ENCODE measurements around the gene EED. TPM values are rescaled to one million over a fixed set of nuclear protein-coding genes. Genes with fewer than 3 reads are reported as not detected.
"Not testable (repeated sequence)": the region's sequence is repeated elsewhere in the genome, so short reads cannot be mapped to it uniquely, and the experiment has no call there.

EED gene
- polyA plus RNA-seq, 5 donors: 31.1 to 47.5 (median 41.1) TPM

DNA sequence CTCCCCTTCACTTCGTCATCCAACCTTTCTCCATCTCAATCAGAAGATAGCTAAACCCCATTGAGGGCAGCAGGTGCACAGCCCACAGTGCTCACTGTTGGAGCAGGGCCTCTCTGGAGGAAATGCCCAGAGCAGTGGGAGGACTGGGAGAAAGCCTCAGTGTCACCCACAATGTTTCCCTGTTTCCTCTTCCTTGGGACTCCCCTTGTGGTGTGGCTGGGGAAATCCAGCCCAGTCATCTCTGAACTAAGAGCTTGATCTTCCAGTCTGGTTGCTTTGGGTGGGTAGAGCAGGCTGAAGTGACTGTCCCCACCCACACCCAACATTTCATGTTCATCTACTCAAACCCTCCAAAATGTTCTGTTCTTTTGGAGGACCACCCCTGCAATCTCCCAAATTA lies 29.8 kb upstream of the EED start:
- no peak for DNase-seq

DNA sequence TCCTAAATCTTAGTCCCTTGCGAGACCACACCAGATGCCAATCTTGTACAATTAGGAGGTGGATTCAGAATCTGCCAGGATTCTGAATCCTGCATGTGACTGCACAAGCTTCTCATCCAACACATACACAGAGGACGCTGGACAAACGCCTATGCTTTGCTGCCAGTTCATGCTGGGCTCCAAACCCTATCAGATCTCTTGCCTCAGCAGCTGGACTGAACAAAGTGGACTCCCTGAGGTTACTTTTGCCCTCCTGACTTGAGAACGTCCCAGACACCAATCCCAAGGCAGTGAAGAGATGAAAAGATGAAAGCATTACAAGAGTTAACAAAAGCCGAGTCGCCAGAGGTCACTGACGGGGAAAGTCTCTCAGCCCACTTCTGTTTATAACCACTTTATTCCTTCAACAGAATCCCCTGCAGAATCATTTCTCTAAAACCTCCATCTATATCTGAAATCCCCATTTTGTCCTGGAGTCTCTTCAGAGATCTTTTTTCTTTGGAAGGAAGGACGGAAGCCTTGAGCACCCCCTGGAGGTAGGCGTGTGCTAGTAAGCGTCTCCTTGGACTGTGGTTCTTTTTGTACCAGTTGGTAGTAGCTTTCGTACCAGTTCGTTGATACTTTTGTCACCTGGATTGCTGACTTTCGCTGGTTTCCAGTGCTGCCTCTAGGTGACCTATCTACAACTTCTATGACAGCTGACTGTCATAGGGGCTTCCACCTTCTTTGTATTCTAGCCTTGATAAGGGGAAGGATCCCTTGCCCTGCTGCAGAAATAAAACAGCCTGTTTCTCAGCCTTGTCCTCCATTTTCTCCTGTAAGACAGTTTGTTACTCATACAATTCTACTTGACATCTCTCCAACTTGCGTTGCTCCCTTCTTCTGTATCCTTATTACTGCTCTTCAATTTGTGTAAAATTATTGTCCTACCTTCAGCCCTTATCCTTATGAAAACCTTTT lies 26.1 kb upstream of the EED start:
- DNase-seq: peak; percentile 36 to 67

DNA sequence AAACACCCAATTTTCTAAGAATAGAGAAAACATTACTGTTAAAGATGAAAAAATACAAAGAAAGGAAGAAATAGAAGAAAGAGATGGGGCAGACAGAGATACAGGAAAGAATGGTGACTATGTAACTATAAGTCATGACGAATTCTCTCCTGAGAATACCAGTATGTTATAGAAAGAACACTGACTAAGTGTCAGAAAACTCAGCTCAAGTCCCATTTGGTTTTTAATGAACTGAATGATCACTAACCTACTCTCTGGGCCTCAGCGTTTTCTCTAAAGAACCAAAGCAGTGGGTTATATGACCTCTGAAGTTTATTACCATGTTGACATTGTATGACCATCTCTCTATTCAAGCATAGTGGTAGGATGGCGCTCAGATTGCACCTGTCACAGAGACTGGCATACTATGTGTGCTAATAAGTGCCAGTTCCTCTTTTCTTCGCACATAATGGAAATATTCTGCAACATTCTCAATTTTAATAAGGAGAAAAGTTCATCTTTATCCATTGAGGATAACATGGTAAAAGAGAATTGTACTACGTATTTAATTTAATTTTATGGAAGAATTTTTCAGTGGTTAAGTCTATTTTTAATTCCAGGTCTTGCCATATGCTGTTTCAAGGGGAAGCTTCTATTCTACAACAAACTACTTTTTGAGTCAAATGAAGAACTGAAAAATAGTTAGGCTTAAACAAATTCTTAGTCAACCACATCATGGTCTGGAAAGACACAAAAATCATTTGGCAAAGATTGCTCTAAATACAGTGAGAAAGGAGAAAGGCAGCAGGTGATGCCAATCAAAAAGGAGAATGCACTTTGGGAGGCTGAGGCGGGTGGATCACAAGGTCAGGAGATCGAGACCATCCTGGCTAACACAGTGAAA lies 25.0 kb upstream of the EED start:
- no peak for DNase-seq

DNA sequence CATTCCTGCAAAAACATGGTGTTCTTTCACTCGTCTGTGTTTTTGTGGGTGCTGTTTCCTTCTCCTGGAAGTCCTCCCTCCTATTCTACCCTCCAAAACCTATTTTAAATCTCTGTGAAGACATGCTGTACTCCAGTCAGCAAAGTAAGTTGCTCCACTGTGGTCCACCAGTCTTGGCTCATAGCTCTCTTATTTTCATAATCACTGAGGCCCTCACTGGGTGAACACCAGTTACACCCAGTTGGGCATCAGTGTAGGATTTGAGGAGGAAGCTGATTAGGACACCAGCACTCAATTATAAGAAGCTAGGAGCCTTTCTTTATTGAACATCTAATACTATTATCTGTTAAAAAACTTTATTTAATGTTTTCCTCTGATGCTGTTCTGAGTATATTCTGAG lies 23.9 kb upstream of the EED start:
- DNase-seq: no peak

DNA sequence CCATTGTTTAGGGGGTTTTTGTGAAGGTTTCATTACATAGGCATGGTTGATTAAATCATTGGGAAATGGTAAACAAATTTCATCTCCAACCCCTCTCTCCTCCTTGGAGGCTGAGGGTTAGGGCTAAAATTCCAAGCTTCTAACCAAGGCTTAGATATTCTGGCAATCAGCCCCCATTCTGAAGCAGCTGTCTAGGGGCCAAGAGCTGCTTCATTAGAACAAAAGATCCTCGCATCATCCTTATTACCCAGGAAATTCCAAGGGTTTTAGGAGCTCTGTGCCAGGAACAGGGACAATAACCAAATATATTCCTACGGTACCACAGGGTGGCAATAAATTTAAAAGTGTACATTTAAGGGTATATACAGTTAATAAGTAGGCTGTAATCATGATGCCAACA lies 22.5 kb upstream of the EED start:
- no peak for DNase-seq

DNA sequence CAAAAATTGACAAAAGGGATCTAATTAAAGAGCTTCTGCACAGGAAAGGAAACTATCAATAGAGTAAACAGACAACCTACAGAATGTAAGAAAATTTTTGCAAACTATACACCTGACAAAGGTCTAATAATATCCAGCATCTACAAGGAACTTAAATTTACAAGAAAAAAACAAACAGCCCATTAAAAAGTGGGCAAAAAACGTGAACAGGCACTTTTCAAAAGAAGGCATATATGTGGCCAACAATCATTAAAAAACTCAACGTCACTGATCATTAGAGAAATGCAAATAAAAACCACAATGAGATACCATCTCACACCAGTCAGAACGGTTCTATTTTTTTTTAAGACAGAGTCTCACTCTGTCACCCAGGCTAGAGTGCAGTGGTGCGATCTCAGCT lies 20.0 kb upstream of the EED start:
- DNase-seq: not testable (repeated sequence)

DNA sequence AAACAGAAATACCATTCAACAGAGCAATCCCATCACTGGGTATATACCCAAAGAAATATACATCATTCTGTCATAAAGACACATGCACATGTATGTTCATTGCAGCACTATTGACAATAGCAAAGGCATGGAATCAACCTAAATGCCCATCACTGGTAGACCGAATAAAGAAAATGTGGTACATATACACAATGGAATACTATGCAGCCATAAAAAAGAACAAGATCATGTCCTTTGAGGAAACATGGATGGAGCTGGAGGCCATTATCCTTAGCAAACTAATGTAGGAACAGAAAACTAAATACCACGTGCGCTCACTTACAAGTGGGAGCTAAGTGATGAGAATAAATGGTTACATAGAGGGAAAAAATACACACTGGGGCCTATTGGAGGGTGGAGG lies 19.2 kb upstream of the EED start:
- DNase-seq: not testable (repeated sequence)

DNA sequence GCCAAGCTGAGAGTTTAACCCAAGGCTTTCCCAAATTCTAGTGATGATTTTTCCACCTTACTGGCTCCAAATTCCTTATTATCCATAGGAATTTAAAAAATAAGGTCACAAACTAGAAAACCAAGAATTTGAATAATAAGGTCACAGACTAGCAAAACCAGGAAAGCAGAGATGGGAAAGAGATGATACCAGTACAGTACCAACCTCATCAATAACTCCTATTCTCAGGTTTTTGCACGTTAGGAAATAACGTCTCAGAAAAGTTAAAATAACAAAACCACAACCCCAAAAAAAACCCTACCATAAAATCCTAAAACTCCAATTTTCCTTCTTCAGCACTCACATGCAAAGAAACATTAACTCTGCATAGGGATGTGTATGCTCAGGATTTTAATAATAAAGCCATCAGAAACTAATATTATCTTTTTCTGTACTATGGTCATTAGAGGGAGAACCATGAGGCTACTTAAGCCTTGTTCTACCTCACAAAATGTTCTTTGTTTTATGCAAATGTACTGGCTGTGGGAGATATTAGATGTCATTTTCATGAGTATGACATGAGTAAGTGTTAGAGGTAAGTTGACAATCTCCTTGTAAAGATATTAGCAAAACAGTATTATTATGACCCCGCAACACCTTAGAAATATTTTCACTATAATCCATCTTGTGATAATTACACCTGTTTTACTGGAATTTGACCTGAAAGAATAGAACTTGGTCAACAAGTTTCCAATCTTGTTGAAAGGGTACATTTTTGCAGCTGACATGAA lies 16.1 kb upstream of the EED start:
- no peak for DNase-seq

DNA sequence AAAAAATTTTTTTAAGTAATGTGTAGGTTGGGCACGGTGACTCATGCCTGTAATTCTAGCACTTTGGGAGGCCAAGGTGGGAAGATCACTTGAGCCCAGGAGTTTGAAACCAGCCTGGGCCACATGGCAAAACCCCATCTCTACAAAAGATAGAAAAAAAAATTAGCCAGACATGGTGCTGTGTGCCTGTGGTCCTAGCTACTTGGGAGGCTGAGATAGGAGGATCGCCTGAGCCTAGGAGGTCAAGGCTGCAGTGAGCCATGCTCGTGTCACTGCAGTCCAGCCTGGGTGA lies 15.6 kb upstream of the EED start:
- DNase-seq: not testable (repeated sequence)

DNA sequence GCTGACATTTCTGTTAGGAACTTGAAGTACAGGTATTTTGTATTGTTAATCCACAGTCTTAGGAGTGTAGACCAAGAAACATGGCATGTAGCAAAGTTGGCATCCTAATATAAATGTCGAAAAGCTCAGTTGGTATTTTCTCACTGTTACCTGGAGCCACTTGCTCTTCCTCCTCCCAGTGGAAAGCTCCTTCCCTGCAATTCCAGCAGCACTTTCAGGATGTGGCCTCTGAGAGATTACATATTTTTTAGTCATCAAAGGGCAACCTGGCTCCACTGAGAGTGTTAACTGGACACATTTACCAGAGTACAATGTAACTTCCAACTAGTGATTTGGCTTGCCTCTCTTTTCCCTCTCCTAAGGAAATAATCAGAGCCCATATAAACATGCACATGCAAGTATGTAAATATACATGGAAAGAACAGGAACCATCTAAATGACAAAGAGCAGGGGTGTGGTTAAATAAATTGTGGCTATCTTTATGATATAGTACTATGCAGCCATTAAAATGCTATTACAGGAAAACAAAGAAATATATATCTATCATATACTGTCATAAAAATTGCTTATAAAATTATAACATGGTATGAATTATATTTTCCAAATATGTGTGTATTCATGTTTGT lies 14.3 kb upstream of the EED start:
- no peak for DNase-seq

DNA sequence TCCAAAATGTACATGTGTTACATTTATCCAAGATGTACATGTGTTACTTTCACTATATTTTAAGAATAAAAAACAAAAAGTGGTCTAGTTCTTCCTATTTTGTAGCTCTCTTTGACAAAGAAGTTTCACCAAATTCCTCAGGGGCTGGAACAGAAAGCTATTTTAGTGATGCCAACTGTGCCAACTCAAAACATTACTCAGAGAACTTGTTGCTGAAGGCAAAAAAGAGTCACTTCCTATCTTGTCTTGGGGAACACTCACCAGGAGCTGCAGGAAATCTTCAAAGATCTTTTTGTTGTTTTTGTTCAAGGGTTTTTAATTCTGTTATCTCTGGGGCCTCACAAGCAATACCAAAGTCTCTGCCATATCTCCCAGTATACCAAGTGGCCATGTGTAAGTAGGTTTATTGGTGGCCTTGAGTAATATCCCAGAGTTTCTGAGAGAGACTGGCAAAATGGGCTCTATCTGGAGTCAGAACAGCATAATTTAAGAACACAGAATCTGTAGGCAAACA lies 13.6 kb upstream of the EED start:
- no peak for DNase-seq

DNA sequence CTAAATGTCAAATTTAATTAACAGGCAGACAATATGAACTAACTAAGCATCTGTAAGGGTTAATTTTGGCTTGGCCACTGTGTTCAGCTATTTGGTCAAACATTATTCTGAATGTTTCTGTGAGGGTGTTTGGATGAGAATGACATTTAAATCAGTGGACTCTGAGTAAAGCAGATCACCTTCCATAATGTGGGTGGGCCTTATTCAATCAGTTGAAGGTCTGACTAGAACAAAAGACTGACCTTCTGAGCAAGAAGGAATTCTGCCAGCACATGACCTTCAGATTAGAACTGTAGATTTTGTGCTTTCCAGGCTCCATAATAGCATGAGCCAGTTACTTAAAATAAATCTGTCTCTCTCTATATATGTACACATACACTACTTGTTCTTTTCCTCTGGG lies 12.0 kb upstream of the EED start:
- DNase-seq: no peak

DNA sequence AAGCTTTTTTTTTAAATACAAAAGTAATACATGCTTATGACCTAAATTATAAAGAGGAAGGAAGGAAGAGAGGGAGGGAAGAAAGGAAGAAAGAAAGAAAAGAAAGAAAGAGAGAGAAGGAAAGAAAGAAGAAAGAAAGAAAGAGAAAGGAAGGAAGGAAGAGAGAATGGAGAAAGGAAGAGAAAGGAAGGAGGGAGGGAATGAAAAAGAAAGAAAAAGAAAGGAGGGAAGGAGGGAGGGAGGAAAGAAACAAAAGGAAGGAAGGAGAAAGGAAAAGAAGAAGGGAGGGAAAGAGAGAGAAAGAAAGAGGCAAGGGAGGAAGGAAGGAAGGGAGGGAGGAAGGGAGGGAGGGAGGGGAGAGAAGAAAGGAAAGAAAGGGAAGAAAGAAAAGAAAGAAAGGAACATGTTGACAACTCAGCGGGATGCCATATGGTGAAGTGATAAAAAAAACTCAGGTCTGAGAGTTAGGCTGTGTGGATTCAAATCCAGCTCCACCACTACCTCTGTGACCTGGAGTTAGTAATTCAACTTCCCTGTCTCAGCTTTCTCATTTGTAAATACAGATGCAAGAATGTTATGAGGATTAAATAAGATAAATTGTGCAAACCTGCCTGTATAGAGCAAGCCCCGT lies 9.6 kb upstream of the EED start:
- DNase-seq: no peak

DNA sequence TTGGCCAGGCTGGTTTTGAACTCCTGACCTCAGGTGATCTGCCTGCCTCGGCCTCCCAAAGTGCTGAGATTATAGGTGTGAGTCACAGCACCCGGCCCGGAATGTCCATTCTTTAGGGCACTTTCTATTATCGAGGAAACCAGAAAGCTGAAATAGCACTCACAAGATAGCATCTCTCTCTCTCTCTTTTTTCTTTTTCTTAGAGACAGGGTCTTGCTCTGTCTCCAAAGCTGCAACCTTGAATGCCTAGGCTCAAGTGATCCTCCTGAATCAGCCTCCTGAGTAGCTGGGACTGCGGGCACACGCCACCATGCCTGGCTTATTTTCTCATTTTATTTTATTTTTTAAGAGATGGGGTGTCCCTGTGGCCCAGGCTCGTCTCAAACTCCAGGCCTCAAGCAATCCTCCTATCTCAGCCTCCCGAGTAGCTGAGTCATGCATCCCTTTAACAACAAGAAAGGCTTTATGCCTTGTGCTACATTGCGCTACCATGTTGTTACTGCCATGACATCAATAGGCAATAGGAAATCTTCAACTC lies 7.2 kb upstream of the EED start:
- DNase-seq: no peak

DNA sequence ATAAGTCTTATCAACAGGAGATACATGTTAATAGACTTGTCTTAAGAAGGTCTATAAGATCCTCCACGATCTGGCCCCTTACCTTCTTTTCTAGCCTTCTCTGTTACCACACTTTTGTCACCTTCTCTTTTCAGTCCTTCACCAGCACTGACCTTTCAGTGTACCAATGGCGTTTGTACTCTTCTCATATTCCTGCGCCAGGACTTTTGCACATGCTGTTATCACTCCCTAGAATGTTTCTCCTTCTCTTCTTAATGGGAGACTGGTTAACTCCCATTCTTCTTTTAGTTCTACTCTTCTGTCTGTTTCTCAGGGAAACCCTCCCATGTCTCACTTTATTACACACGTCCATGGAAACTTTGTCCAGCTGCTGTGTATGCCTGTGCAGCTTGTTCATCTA lies 4.4 kb upstream of the EED start:
- no peak for DNase-seq

DNA sequence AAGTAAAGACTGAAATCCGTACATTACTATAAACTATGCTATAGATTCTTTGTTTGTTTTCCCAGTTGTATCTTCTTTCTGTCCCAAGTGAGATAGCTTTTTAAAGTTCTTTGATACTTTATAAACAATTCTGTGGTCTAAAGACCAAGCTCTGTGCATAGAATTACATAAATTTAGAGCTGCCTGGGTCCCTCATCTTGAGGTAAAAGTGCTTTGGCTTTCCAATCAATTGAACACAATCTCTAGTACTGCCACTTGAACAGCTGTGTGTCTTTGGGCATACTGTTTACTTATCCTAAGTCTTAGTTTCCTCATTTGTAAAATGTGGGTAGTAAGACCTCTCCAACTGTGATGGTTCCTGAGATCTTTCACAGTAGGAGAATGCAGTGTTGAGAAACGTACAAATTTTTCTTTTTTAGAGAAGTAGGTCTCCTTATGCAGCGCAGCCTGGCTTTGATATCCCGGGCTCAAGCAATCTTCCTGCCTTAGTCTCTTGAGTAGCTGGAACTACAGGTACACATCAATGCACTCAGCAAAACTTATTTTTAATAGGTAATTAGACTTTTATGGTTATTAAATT lies 2.5 kb upstream of the EED start:
- DNase-seq: no peak

DNA sequence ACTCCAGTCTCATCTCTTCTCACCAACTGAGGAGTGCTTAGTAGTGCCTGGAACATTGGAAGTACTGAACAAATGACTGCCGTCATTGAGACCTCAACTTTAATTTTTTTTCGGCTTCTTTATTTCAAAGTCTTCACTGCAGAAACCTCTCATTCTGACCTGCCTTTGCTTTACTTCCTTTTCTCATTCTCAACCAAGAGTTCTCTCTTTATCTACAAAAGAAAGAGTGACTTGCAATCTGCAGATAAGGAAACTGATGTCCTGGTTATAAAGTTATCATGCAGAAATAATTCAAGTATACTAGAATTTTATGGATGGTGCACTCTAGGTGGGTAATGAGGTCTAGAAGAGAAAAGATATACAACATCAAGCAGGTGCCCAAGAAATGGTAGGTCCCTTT lies 1.2 kb upstream of the EED start:
- no peak for DNase-seq

DNA sequence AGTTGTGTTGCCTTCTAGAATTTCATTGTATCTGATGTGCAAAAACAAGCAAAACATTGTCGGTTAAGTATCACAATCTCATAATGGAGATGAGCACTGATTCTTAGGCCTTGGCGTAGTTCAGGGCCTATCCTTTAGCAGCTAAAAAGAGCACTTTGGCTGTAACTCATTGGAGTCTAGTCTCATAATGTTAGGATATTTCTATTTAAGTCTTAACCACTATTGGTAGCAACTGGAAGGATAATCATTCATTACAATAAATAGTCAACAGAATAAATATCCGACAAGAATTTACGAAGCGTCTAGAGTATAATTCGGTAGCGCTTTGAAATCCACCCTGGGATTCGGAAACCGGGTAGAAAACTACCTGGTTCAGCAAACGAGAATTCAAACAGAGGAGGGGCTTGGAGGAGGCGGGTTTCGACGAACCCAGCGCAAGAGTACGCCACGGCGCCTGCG lies 461 bp upstream of the EED start:
- no peak for DNase-seq

DNA sequence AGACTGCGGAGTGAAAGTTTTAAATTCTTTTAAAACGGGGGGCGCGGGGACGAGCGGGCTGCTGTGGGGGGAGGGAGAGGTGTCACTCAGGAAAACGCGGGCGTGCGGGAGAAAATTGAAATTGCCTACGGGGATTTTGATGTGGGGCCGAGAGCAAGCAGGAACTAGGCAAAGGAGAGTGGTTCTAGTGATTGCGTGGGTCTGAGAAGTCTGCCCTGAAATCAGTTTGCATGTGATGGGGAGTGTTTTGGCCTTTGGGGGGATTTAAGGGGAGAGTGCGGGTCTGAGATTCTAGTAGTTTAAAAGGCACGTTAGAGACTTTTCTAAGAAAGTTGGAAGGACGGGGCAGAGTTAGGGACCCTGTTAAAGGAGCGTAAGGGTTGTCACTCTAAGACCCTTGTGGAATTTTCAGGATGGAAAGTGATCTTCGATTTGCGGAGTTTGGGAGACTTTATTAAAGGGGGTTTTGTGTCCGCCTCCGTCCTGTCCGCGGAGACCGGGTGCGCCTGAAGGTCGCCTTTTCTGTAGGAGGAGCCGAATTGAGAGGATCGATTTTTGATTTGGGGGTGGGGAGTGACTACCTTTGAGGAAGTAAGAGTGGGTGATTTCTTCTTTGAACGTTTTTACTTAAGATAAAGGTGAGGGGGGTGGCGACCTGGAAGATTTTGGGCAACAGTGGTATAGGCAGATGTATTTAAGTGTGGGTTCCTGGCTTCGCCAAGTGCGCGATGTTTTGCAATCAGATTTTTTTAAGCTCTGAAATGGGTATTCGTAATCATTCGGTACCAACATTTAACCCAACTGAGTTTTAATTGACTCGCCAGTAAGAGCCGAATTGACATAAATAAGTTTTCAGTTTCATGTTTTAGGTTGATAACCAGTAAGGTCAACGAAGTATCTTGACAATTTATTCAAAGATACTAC lies 1.1 kb downstream of the EED start:
- DNase-seq: peak; percentile 15 to 28
